Heart right ventricle (tissue), 16 donors: ENCODE results near the gene PRLR. TPM values are rescaled to one million over a fixed set of nuclear protein-coding genes. Genes with fewer than 3 reads are reported as not detected.

Experiments
- ATAC-seq, 8 donors: fragments of 200-7000 bp; cut with Tn5 transposase; one replicate each; pipeline ENCODE4 v1.9.1; 2020; ENCODE audit warnings: mild to moderate bottlenecking in 8 of 8, moderate library complexity in 8 of 8, moderate number of reproducible peaks in 1 of 8
- DNase-seq, 2 donors: peaks; one replicate each; pipeline ENCODE4 v3.0.0-alpha.2; 2020
- H3K27ac ChIP-seq, 10 donors: fragments of 200-600 bp; sonication (generic) in 2 of 10; one replicate each; pipeline versions ENCODE4 v1.5.0 to v1.8.0; 2020 to 2022; ENCODE audit warnings: mild to moderate bottlenecking in 3 of 10
- H3K27me3 ChIP-seq, 7 donors: fragments of 200-600 bp; one replicate each; pipeline ENCODE4 v1.8.0; 2021 to 2022; ENCODE audit warnings: mild to moderate bottlenecking in 2 of 7
- H3K36me3 ChIP-seq, 9 donors: fragments of 200-600 bp; sonication (generic) in 1 of 9; one replicate each; pipeline versions ENCODE4 v1.5.0 to v1.8.0; 2020 to 2022; ENCODE audit warnings: mild to moderate bottlenecking in 2 of 9
- H3K4me1 ChIP-seq, 9 donors: fragments of 200-600 bp; sonication (generic) in 1 of 9; one replicate each; pipeline versions ENCODE4 v1.5.0 to v1.8.0; 2020 to 2022; ENCODE audit warnings: mild to moderate bottlenecking in 4 of 9
- H3K4me3 ChIP-seq, 10 donors: fragments of 200-600 bp; sonication (generic) in 2 of 10; one replicate each; pipeline versions ENCODE4 v1.5.0 to v1.8.0; 2020 to 2022; ENCODE audit warnings: mild to moderate bottlenecking in 7 of 10, moderate library complexity in 2 of 10
- H3K9me3 ChIP-seq, 11 donors: fragments of 200-600 bp in 10 of 11; sonication (generic) in 2 of 11; one replicate each; pipeline versions ENCODE4 v1.5.0 to v1.8.0; 2013 to 2022; ENCODE audit warnings: mild to moderate bottlenecking in 2 of 11, control low read depth in 1 of 11, moderate library complexity in 1 of 11
- CTCF ChIP-seq, 9 donors: fragments of 200-600 bp; sonication (generic) in 2 of 9; IDR thresholded peaks; one replicate each; pipeline versions ENCODE4 v1.5.0 to v1.8.0; 2021 to 2022; ENCODE audit warnings: antibody characterized with exemption in 9 of 9, mild to moderate bottlenecking in 5 of 9, moderate library complexity in 1 of 9
- WGBS, 2 donors: extraction: QIAGEN DNeasy Blood & Tissue Kit; methylation state at CpG; one replicate each; pipeline ENCODE4 v1.1.7; 2013; ENCODE audit warnings: inconsistent platforms in 1 of 2; 5-methylcytosine and 5-hydroxymethylcytosine counted together
- intact Hi-C, 10 donors: fragments of 100-400 bp; cut with DNase I; formaldehyde crosslinking; loops; one replicate each; pipeline versions ENCODE4 v1.11.1 to v1.14.2; 2022
- polyA plus RNA-seq, 2 donors: library from polyadenylated mRNA; stranded (reverse); fragments of 200-250 nt; gene quantifications; one replicate each; pipeline ENCODE4 v1.2.3, GENCODE V29; 2013
- total RNA-seq, 10 donors: library from RNA; stranded (reverse); fragmentation: NEBNext Ultra II Directional in 3 of 10; extraction: Animal tissue kit (Norgen Biotek cat#: 25700) in 3 of 10; gene quantifications; one replicate each; pipeline versions ENCODE4 v1.2.1 to v1.2.4, GENCODE V29; 2021 to 2023
- donor health status: Arrhythmogenic right ventricular cardiomyopathy.
- donor health status: ischemic (EF 13 %, LVEDD 7.1; RV severe dilation, severe dysfunction).
- donor health status: healthy with polysubstance abuse.
- donor health status: DM: no; HTN: yes; CAD: no.
- donor health status: DM: no; HTN: no; CAD: no.
- donor health status: ischemic (EF 25% LVEDD 6.9; RV normal size, moderate dysfunction).
- donor health status: ischemic (EF 25% LVEDD 5.7; RV mildly dilated, moderate dysfunction).
- donor health status: healthy.
- donor health status: DM: yes; HTN: yes; CAD: no.
- donor health status: Ischemic cardiomyopathy.
- donor health status: ischemic (EF 35%, LVEDD 5.7; RV mildly dilated, moderate dysfunction).
- donor health status: nonischemic (EF 11% LVEDD 7.7; RV severe dilation, severe dysfunction).
- donor health status: DM: yes; HTN: yes; CAD: no.
- donor health status: PGD.
- donor health status: ischemic (EF 29% LVEDD 5.4; RV normal size, mild dysfunction).
- donor health status: nonischemic (EF 23%, LVEDD 6.1; RV moderate dilation, normal function).

Gene PRLR
- total and polyA plus RNA-seq, 12 donors = 0.04 to 1.3 (median 0.47) TPM

- no peak for TF ChIP-seq CTCF (IDR thresholded peaks at IDR 0.05)
- no peaks in the 10 kb centered on the region for H3K9me3 ChIP-seq
- 72 to 80% methylated on average over 4 of the region's 4 CpGs for WGBS, 2 donors
- ATAC-seq = no peak
- no peaks in the 10 kb centered on the region for H3K36me3 ChIP-seq
- H3K4me1 ChIP-seq = peaks cover 0 to 20% (median 9%) of the 10 kb centered on the region in 9 donors
- no peak for DNase-seq
- H3K27ac ChIP-seq = no peak overlapping the region
- H3K27me3 ChIP-seq = peaks cover 0 to 43% (median 37%) of the 10 kb centered on the region in 7 donors
- intact Hi-C loops = no loop called here
- no peak overlapping the region for H3K4me3 ChIP-seq
Measured at GRCh38 chr5:35233121-35233520, 2.8 kb upstream of the PRLR start.

GRCh38 chr5:35232124-35232523, 1.8 kb upstream of the PRLR start:
- no peak for TF ChIP-seq CTCF (IDR thresholded peaks at IDR 0.05)
- intact Hi-C loops = no loop called here
- H3K27me3 ChIP-seq = peaks cover 0 to 50% (median 44%) of the 10 kb centered on the region in 7 donors
- DNase-seq = no peak
- H3K36me3 ChIP-seq = no peaks in the 10 kb centered on the region
- peaks cover 0 to 19% (median 9%) of the 10 kb centered on the region in 9 donors for H3K4me1 ChIP-seq
- no peak for ATAC-seq
- WGBS, 2 donors = 87 to 90% methylated on average over 5 of the region's 5 CpGs
- H3K4me3 ChIP-seq = no peak overlapping the region
- no peak overlapping the region for H3K27ac ChIP-seq
- H3K9me3 ChIP-seq = no peaks in the 10 kb centered on the region

- Histone ChIP-seq H3K27ac (no peak overlapping the region), H3K27me3 (peaks cover 0 to 64% (median 52%) of the 10 kb centered on the region in 7 donors), H3K4me3 (peak overlapping the region in 9 of 10 donors; percentile 19 to 54 (median 45)), H3K4me1 (peaks cover 0 to 19% (median 9%) of the 10 kb centered on the region in 9 donors), H3K9me3 (no peaks in the 10 kb centered on the region), H3K36me3 (no peaks in the 10 kb centered on the region)
- TF ChIP-seq CTCF (IDR thresholded peaks at IDR 0.05) = peak in 1 of 9 donors; percentile 17
- ATAC-seq (no peak), DNase-seq (no peak)
- intact Hi-C loops = no loop called here
- WGBS, 2 donors = 9% methylated on average over 30 of the region's 30 CpGs
Measured at GRCh38 chr5:35229076-35230037, 930 bp downstream of the PRLR start.

- 45 to 47% methylated on average over 2 of the region's 2 CpGs for WGBS, 2 donors
- no peak for TF ChIP-seq CTCF (IDR thresholded peaks at IDR 0.05)
- Histone ChIP-seq H3K9me3 (no peaks in the 10 kb centered on the region), H3K27ac (no peak overlapping the region), H3K4me3 (no peak overlapping the region), H3K27me3 (peaks cover 0 to 64% (median 52%) of the 10 kb centered on the region in 7 donors), H3K36me3 (no peaks in the 10 kb centered on the region), H3K4me1 (peaks cover 0 to 19% (median 9%) of the 10 kb centered on the region in 9 donors)
- no peak for ATAC-seq
- no peak for DNase-seq
- intact Hi-C loops = no loop called here
Measured at GRCh38 chr5:35228310-35228709, 2.0 kb downstream of the PRLR start.
